Smooth muscle cell (in vitro differentiated cells): ENCODE results near the gene B2M. TPM values are rescaled to one million over a fixed set of nuclear protein-coding genes. Genes with fewer than 3 reads are reported as not detected.

ENCODE experiments used
- DNase-seq: peaks from one replicate; lab custom pipeline; 2025; ENCODE audit not compliant: unreplicated experiment; lab: John Stamatoyannopoulos, UW
- H2AFZ ChIP-seq: fragments of 200-600 bp; sonication (generic); 2 replicates; pipeline ENCODE4 v1.6.0; 2016; ENCODE audit warnings: antibody characterized with exemption, low read depth, mild to moderate bottlenecking
- H3F3A ChIP-seq: fragments of 200-600 bp; sonication (generic); 2 replicates; pipeline ENCODE4 v1.6.0; 2017; ENCODE audit warnings: antibody characterized with exemption, low read depth
- H3K27ac ChIP-seq: fragments of 200-600 bp; sonication (generic); 2 replicates; pipeline ENCODE4 v1.5.1; 2016; ENCODE audit warnings: low read depth, mild to moderate bottlenecking
- H3K27me3 ChIP-seq: fragments of 200-600 bp; sonication (generic); 2 replicates; pipeline ENCODE4 v1.6.1; 2016; ENCODE audit warnings: low read depth, mild to moderate bottlenecking
- H3K36me3 ChIP-seq: fragments of 200-600 bp; sonication (generic); 2 replicates; pipeline ENCODE4 v1.5.1; 2016; ENCODE audit warnings: low read depth
- H3K4me1 ChIP-seq: fragments of 200-600 bp; sonication (generic); 2 replicates; pipeline ENCODE4 v1.5.1; 2016; ENCODE audit warnings: low read depth
- H3K4me2 ChIP-seq: fragments of 200-600 bp; sonication (generic); 2 replicates; pipeline ENCODE4 v1.6.0; 2016; ENCODE audit warnings: mild to moderate bottlenecking
- H3K4me3 ChIP-seq: fragments of 200-600 bp; sonication (generic); 2 replicates; pipeline ENCODE4 v1.5.1; 2016; ENCODE audit warnings: mild to moderate bottlenecking
- H3K79me2 ChIP-seq: fragments of 200-600 bp; sonication (generic); 2 replicates; pipeline ENCODE4 v1.6.0; 2016; ENCODE audit warnings: low read depth, mild to moderate bottlenecking
- H3K9ac ChIP-seq: fragments of 200-600 bp; sonication (generic); 2 replicates; pipeline ENCODE4 v1.6.0; 2016; ENCODE audit warnings: low read depth
- H3K9me3 ChIP-seq: fragments of 200-600 bp; sonication (generic); replicated peaks from 2 replicates; pipeline ENCODE4 v1.5.1; 2016; ENCODE audit warnings: low read depth
- H4K20me1 ChIP-seq: fragments of 200-600 bp; sonication (generic); 2 replicates; pipeline ENCODE4 v1.6.0; 2016; ENCODE audit warnings: low read depth
- CTCF ChIP-seq: fragments of 200-600 bp; sonication (generic); IDR thresholded peaks from 2 replicates; pipeline ENCODE4 v1.5.1; 2017; ENCODE audit warnings: borderline replicate concordance, mild to moderate bottlenecking, antibody characterized with exemption; ENCODE audit not compliant: insufficient read depth, poor library complexity, severe bottlenecking
- WGBS: methylation state at CpG from one replicate; pipeline ENCODE4 v1.1.7; 2016; ENCODE audit warnings: low lambda C conversion rate; 5-methylcytosine and 5-hydroxymethylcytosine counted together
- polyA plus RNA-seq: library from polyadenylated mRNA; unstranded; fragments of >200 nt; fragmentation: Nextera tagmentation; extraction: Ambion mirVana; gene quantifications from 2 replicates; pipeline ENCODE4 v1.2.1, GENCODE V29; 2016
- total RNA-seq: library from RNA; depleted of rRNA; stranded (reverse); fragments of >200 nt; gene quantifications from 2 replicates; pipeline ENCODE4 v1.2.3, GENCODE V29; 2014

Gene B2M
- total and polyA plus RNA-seq, 2 experiments from 2014 or later, result 1,861 to 2,067 TPM

DNA sequence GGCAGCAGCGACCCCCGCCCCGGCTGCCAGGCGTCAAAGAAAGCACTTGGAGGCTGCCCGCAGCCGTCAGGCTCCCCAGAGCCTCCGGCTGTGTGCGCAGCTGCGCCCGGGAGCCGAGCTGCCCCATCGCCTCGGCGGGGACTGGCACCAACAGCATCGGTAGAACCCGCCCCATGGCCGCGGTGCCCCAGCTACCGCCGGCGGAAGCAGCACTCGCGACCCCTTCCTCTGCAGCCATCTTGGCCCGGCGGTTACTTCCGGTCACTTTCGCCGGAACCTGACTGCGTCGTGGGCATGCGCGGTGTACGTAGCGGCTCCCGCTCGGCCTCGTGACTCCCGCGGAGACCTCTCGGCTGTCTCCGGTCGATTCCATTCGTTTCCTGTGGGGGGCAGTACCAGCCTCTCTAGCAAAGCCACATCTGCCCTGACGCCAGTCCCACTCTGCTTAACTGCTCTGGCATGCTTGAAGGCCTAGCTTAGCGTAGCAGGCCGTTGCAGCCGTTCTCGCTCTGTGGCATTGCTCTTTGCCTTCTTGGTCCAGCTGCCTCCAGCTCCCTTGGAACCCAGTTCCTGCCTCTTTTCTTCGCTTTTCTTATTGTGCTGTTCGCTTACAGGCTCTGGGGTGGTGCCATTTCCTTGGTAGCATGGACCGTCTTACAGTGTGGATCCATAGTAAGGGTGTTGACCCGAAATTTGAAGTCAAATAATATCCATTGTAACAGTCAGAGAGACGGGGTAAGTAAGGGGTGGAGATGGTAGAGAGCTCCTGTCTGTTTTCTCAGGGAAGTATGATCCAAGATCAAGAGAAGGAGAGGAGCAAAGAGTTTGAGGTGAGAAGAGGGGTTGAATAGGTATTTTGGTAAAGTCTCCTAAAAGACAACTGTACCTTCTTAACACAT is 47.7 kb upstream of the B2M start, which contains the start of gene SPG11:
TSS of gene SPG11 (minus strand) at position 253 of the 899 bp plus-strand sequence. CDS start at position 238, 15 bp downstream.
- no peaks in the 10 kb centered on the region for H3K9me3 ChIP-seq
- WGBS, result 7% methylated on average over 53 of the region's 53 CpGs
- peak within 1 kb of the TSS; percentile 95 for H3K4me2 ChIP-seq
- H3K9ac ChIP-seq, result peak within 1 kb of the TSS; percentile 90
- H3K27ac ChIP-seq, result peak within 1 kb of the TSS; percentile 80
- peak within 1 kb of the TSS; percentile 99 for H2AFZ ChIP-seq
- peak; percentile 81 for TF ChIP-seq CTCF
- peak within 1 kb of the TSS; percentile 91 for H3K4me3 ChIP-seq
- H3F3A ChIP-seq, result no peaks in the 10 kb centered on the region
- peak; percentile 93 for DNase-seq
- no peaks in the 10 kb centered on the region for H4K20me1 ChIP-seq
- peaks cover 24% of the 10 kb centered on the region for H3K79me2 ChIP-seq
- H3K36me3 ChIP-seq, result peaks cover 8% of the 10 kb centered on the region
- H3K4me1 ChIP-seq, result peaks cover 18% of the 10 kb centered on the region
- no peaks in the 10 kb centered on the region for H3K27me3 ChIP-seq

- no peak overlapping the region for H3K4me3 ChIP-seq
- H3K4me1 ChIP-seq, result peaks cover 15% of the 10 kb centered on the region
- no peak overlapping the region for H3K9ac ChIP-seq
- H3K36me3 ChIP-seq, result no peaks in the 10 kb centered on the region
- no peak overlapping the region for H2AFZ ChIP-seq
- no peaks in the 10 kb centered on the region for H3F3A ChIP-seq
- H3K9me3 ChIP-seq, result no peaks in the 10 kb centered on the region
- WGBS, result 73% methylated on average over 5 of the region's 5 CpGs
- no peak overlapping the region for H3K27ac ChIP-seq
- H4K20me1 ChIP-seq, result no peaks in the 10 kb centered on the region
- H3K27me3 ChIP-seq, result no peaks in the 10 kb centered on the region
- H3K4me2 ChIP-seq, result no peak overlapping the region
- no peak for DNase-seq
- H3K79me2 ChIP-seq, result peaks cover 15% of the 10 kb centered on the region
- no peak for TF ChIP-seq CTCF
These were observed 44.9 kb upstream of the B2M start for GRCh38 chr15:44666210-44667038.

DNA sequence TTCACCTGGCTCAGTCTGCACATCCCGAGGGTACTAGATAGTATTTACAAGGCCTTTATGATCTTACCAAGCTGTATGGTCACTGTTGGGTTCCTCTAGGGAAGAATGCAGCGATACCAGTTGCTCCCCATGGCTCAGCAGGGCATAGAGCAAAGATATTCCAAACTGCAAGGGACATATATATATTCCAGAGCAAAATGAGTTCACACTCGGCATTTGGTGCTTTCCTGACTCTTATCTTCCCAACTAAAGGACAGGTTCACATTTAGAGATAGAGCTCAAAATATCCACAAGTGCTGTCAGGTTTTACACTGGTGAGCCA is 44.3 kb upstream of the B2M start:
- Histone ChIP-seq H4K20me1 (no peaks in the 10 kb centered on the region), H3K27ac (no peak overlapping the region), H3K4me3 (no peak overlapping the region), H3K27me3 (no peaks in the 10 kb centered on the region), H3K9me3 (no peaks in the 10 kb centered on the region), H3K4me2 (no peak overlapping the region), H3K9ac (no peak overlapping the region), H3K4me1 (peaks cover 10% of the 10 kb centered on the region), H2AFZ (no peak overlapping the region), H3F3A (no peaks in the 10 kb centered on the region), H3K79me2 (peaks cover 10% of the 10 kb centered on the region), H3K36me3 (no peaks in the 10 kb centered on the region)
- 78% methylated on average over 3 of the region's 3 CpGs for WGBS
- TF ChIP-seq CTCF, result no peak
- DNase-seq, result no peak
